ENCODE results near the gene CFAP61. TPM values are rescaled to one million over a fixed set of nuclear protein-coding genes. Genes with fewer than 3 reads are reported as not detected.
A peak's percentile ranks its signal among the peaks of the same experiment; 100 is the strongest.

Gene CFAP61
- total RNA-seq, 4 donors from 2014 or later = 17.1 to 94.8 (median 41.4) TPM

DNA sequence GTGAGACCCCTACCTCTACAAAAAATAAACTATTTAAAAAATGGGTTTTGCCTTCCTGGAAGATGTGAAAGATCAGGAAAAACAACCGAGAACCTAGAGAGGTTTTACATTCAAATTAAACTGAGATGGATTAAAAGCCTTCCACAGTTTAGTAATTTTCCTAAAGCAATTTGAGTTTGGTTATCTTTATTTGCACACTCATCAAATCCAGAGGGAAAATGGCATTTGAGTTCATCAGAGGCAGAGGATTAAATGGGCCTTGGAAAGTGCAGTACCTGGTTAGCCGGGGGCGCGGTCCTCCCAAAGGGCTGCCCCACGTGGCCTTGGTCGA is 158.6 kb downstream of the CFAP61 start:
- no peak for TF ChIP-seq POLR2A (IDR thresholded peaks at IDR 0.05)
- TF ChIP-seq, protein P1, sequence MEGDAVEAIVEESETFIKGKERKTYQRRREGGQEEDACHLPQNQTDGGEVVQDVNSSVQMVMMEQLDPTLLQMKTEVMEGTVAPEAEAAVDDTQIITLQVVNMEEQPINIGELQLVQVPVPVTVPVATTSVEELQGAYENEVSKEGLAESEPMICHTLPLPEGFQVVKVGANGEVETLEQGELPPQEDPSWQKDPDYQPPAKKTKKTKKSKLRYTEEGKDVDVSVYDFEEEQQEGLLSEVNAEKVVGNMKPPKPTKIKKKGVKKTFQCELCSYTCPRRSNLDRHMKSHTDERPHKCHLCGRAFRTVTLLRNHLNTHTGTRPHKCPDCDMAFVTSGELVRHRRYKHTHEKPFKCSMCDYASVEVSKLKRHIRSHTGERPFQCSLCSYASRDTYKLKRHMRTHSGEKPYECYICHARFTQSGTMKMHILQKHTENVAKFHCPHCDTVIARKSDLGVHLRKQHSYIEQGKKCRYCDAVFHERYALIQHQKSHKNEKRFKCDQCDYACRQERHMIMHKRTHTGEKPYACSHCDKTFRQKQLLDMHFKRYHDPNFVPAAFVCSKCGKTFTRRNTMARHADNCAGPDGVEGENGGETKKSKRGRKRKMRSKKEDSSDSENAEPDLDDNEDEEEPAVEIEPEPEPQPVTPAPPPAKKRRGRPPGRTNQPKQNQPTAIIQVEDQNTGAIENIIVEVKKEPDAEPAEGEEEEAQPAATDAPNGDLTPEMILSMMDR (IDR thresholded peaks at IDR 0.05 in 4 of 5, conservative IDR thresholded peaks at IDR 0.05 in 1 of 5) = no peak
- DNase-seq (no peak), ATAC-seq (no peak)
- H3K36me3 ChIP-seq = no peaks in the 10 kb centered on the region
- no peaks in the 10 kb centered on the region for H3K27me3 ChIP-seq
- H3K9me3 ChIP-seq = no peaks in the 10 kb centered on the region
- intact Hi-C loops (cut with DNase I; ENCODE audit: low total_unique reads) = loop anchor here (10.0 kb wide), 1 partner anchor 494 kb away; no protein-coding TSS in a partner anchor
- no peak overlapping the region for H3K4me3 ChIP-seq
- H3K27ac ChIP-seq = peak overlapping the region; percentile 2 to 84 (median 80)
- H3K4me1 ChIP-seq = peaks cover 43 to 45% of the 10 kb centered on the region in 2 donors
- in situ Hi-C loops (cut with MboI; ENCODE audit: low sequenced_read_pairs in 4 of 4) = loop anchor here in 1 of 4 donors (10.0 kb wide), 1 partner anchor 126 kb away; no protein-coding TSS in a partner anchor

DNA sequence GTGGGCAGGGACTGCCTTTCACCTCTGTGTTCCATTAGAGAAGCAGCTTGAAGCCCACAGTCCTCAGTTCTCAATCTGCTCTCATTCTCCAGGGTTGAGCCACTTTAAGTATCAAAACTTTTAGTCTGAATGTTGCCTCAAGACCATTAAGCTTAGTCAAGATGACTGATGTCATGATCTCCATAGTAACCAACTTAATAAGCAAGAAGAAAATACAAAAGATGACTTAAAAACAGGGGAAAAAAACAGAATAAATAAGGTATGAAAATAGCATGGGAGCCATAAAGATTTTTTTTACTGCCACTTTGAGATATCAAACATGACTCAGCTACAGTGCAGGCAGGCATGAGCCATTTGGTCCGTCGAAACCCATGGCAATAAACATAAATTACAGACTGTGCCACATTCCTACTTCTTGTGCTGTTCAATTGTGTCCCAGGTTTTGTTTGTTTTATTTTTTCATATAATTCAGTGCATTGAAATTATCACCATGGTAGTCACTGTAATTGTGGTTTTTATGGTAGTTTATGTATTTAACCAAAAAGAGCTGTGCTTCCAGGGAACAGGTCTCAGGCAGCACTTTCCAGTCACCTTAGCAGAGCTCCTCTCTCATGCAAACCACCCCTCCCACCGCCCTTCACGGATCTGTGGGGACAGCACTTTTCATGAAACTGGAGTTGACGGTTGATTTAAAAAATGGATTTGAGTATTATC is 159.1 kb downstream of the CFAP61 start:
- no peak for TF ChIP-seq POLR2A (IDR thresholded peaks at IDR 0.05)
- TF ChIP-seq, protein P1 (IDR thresholded peaks at IDR 0.05 in 4 of 5, conservative IDR thresholded peaks at IDR 0.05 in 1 of 5) = no peak
- H3K4me3 ChIP-seq = no peak overlapping the region
- H3K36me3 ChIP-seq = no peaks in the 10 kb centered on the region
- H3K27ac ChIP-seq = peak overlapping the region; percentile 2 to 84 (median 80)
- DNase-seq (no peak), ATAC-seq (no peak)
- intact Hi-C loops (cut with DNase I; ENCODE audit: low total_unique reads) (loop anchor here (10.0 kb wide), 1 partner anchor 493 kb away; no protein-coding TSS in a partner anchor), in situ Hi-C loops (cut with MboI; ENCODE audit: low sequenced_read_pairs in 4 of 4) (loop anchor here in 1 of 4 donors (10.0 kb wide), 1 partner anchor 127 kb away; no protein-coding TSS in a partner anchor)
- H3K4me1 ChIP-seq = peaks cover 40 to 47% of the 10 kb centered on the region in 2 donors
- no peaks in the 10 kb centered on the region for H3K27me3 ChIP-seq
- H3K9me3 ChIP-seq = no peaks in the 10 kb centered on the region

DNA sequence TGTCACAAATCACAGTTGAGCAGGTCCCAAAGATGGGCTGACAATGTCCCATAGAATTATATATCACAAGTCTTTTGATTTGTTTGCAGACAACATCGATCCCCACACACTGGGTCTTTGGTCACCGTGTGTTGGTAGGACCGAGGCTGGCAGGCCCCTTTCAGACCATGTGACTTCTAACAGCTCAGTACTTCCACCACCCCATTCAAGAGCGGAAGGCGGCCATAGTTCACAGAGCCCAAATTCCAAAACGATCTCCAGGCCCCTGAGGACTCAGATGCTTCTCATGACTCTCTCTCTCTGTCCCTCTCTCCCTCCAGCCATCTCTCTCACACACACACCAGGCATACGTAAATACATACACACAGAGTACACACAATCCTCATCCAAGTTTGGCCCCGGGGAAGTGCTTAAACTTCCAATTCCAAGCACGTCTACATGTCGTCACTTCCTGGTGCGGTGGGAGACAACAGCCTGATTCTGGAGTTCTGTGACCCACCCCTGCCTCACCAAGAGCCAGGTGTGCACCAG is 159.7 kb downstream of the CFAP61 start:
- in situ Hi-C loops (cut with MboI; ENCODE audit: low sequenced_read_pairs in 4 of 4) (loop anchor here in 1 of 4 donors (10.0 kb wide), 1 partner anchor 127 kb away; no protein-coding TSS in a partner anchor), intact Hi-C loops (cut with DNase I; ENCODE audit: low total_unique reads) (loop anchor here (2.0 to 10.0 kb wide), 2 partner anchors 73 to 493 kb away; no protein-coding TSS in a partner anchor)
- H3K4me3 ChIP-seq = no peak overlapping the region
- H3K36me3 ChIP-seq = no peaks in the 10 kb centered on the region
- ATAC-seq (no peak), DNase-seq (no peak)
- H3K27ac ChIP-seq = peak overlapping the region; percentile 51 to 84 (median 80)
- no peaks in the 10 kb centered on the region for H3K9me3 ChIP-seq
- no peak for TF ChIP-seq POLR2A (IDR thresholded peaks at IDR 0.05)
- TF ChIP-seq, protein P1 (IDR thresholded peaks at IDR 0.05 in 4 of 5, conservative IDR thresholded peaks at IDR 0.05 in 1 of 5) = no peak
- H3K4me1 ChIP-seq = peaks cover 45 to 50% of the 10 kb centered on the region in 2 donors
- H3K27me3 ChIP-seq = no peaks in the 10 kb centered on the region

DNA sequence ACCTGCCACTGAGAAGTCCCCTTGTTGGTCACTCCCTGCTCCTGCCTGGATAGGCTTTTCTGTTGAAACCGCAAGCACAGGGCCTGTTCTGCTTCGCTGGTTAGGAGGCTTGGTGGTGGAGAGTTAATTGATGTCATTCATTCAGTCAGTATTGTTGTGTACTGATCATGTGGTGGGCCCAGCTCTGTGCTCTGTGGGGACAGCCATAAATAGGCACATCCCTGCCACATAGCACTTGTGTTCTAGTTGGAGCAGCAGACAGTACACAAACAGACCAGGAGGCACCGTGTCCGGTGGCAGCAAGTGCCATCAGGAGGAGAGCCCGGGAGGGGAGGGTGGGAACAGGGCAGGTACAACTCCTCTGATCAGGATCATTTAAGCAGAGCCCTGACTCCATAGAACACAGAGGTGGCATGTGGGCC is 160.4 kb downstream of the CFAP61 start:
- Histone ChIP-seq H3K4me1 (peaks cover 48 to 55% of the 10 kb centered on the region in 2 donors), H3K4me3 (no peak overlapping the region), H3K27ac (peak overlapping the region; percentile 51 to 84 (median 80)), H3K36me3 (no peaks in the 10 kb centered on the region), H3K9me3 (no peaks in the 10 kb centered on the region), H3K27me3 (no peaks in the 10 kb centered on the region)
- TF ChIP-seq, protein P1 (IDR thresholded peaks at IDR 0.05 in 4 of 5, conservative IDR thresholded peaks at IDR 0.05 in 1 of 5) = no peak
- peak; percentile 63 to 72 for TF ChIP-seq POLR2A (IDR thresholded peaks at IDR 0.05)
- peak; percentile 70 to 72 for ATAC-seq
- in situ Hi-C loops (cut with MboI; ENCODE audit: low sequenced_read_pairs in 4 of 4) = loop anchor here in 1 of 4 donors (10.0 kb wide), 1 partner anchor 128 kb away; no protein-coding TSS in a partner anchor
- intact Hi-C loops (cut with DNase I; ENCODE audit: low total_unique reads) = loop anchor here (2.0 to 10.0 kb wide), 2 partner anchors 74 to 492 kb away; no protein-coding TSS in a partner anchor
- peak; percentile 65 to 87 for DNase-seq
